Transverse colon (tissue), 4 donors: ENCODE data around the gene ABCC5.

Experiments used
- CTCF ChIP-seq, 5 experiments: fragments of 200-600 bp in 3 of 5; fragments of 450-650 bp in 2 of 5; sonication (generic) in 3 of 5; IDR thresholded peaks; 1 replicate in 2 of 5; 2 replicates in 3 of 5; pipeline ENCODE4 v1.5.1; 2016 to 2017; ENCODE audit warnings: antibody characterized with exemption in 5 of 5, inconsistent platforms in 3 of 5, mild to moderate bottlenecking in 2 of 5, moderate library complexity in 1 of 5
- EP300 ChIP-seq: sonication (generic); formaldehyde crosslinking; IDR thresholded peaks from one replicate; pipeline ENCODE4 v1.6.1; 2017; ENCODE audit warnings: antibody characterized with exemption, low read depth
- POLR2A ChIP-seq: fragments of 450-650 bp; IDR thresholded peaks from one replicate; pipeline ENCODE4 v1.6.1; 2016; ENCODE audit warnings: antibody characterized with exemption, mild to moderate bottlenecking, moderate library complexity
- POLR2AphosphoS5 ChIP-seq, 3 donors: sonication (generic); formaldehyde crosslinking; IDR thresholded peaks; one replicate each; pipeline ENCODE4 v1.6.1; 2016; ENCODE audit warnings: antibody characterized with exemption in 3 of 3

GRCh38 chr3:183917776-183918175 lies 99.9 kb downstream of the ABCC5 start:
- TF ChIP-seq POLR2AphosphoS5 (IDR thresholded peaks at IDR 0.05) (no peak), CTCF (IDR thresholded peaks at IDR 0.05) (no peak), EP300 (no peak), POLR2A (no peak)
